SK-N-SH treated with all-trans-retinoic acid at 6 μM for 48 hours (cell line): ENCODE results near the gene KRTAP2-1.
"Not testable (repeated sequence)": the region's sequence is repeated elsewhere in the genome, so short reads cannot be mapped to it uniquely, and the experiment has no call there.

Experiments
- ATAC-seq: fragments of 200-7000 bp; cut with Tn5 transposase; 3 replicates; pipeline ENCODE4 v1.9.1; 2020; ENCODE audit warnings: mild to moderate bottlenecking, moderate library complexity
- BACH2 ChIP-seq: fragments of 250-450 bp; sonication (Bioruptor Pico); IDR thresholded peaks from 2 replicates; pipeline ENCODE4 v1.9.0; 2021; ENCODE audit warnings: mild to moderate bottlenecking, borderline replicate concordance
- CSDC2 ChIP-seq: fragments of 250-450 bp; sonication (Bioruptor Pico); IDR thresholded peaks from 2 replicates; pipeline ENCODE4 v1.5.0; 2020; ENCODE audit warnings: mild to moderate bottlenecking, moderate library complexity
- ESRRG ChIP-seq: fragments of 250-450 bp; sonication (Bioruptor Pico); IDR thresholded peaks from 2 replicates; pipeline ENCODE4 v1.6.1; 2021; ENCODE audit warnings: mild to moderate bottlenecking
- ISL1 ChIP-seq: fragments of 250-450 bp; sonication (Bioruptor Pico); IDR thresholded peaks from 2 replicates; pipeline ENCODE4 v2.1.2; 2022; ENCODE audit warnings: mild to moderate bottlenecking, moderate library complexity
- OSR1 ChIP-seq: fragments of 250-450 bp; sonication (Bioruptor Pico); IDR thresholded peaks from 2 replicates; pipeline ENCODE4 v1.8.0; 2022; ENCODE audit warnings: moderate library complexity, mild to moderate bottlenecking, inconsistent platforms
- PPARA ChIP-seq: fragments of 250-450 bp; sonication (Bioruptor Pico); IDR thresholded peaks from 2 replicates; pipeline ENCODE4 v1.5.0; 2020; ENCODE audit warnings: mild to moderate bottlenecking, borderline replicate concordance
- RARB ChIP-seq: fragments of 250-450 bp; sonication (Bioruptor Pico); IDR thresholded peaks from 2 replicates; pipeline ENCODE4 v1.8.0; 2021; ENCODE audit warnings: mild to moderate bottlenecking, moderate library complexity
- SNAI2 ChIP-seq: fragments of 250-450 bp; sonication (Bioruptor Pico); IDR thresholded peaks from 2 replicates; pipeline ENCODE4 v1.5.0; 2020; ENCODE audit warnings: mild to moderate bottlenecking, moderate library complexity
- TCF4 ChIP-seq: fragments of 250-450 bp; sonication (Bioruptor Pico); IDR thresholded peaks from 2 replicates; pipeline ENCODE4 v1.8.0; 2021; ENCODE audit warnings: mild to moderate bottlenecking, moderate library complexity, borderline replicate concordance
- TOX ChIP-seq: fragments of 250-450 bp; sonication (Bioruptor Pico); IDR thresholded peaks from 2 replicates; pipeline ENCODE4 v1.8.0; 2021; ENCODE audit warnings: mild to moderate bottlenecking, moderate library complexity, borderline replicate concordance
- ZC3H10 ChIP-seq: fragments of 250-450 bp; sonication (Bioruptor Pico); IDR thresholded peaks from 2 replicates; pipeline ENCODE4 v1.5.1; 2021; ENCODE audit warnings: mild to moderate bottlenecking, moderate library complexity
- ZFP3 ChIP-seq: fragments of 250-450 bp; sonication (Bioruptor Pico); IDR thresholded peaks from 2 replicates; pipeline ENCODE4 v1.5.0; 2020; ENCODE audit warnings: mild to moderate bottlenecking, moderate library complexity
- ZFP30 ChIP-seq: fragments of 450-650 bp; formaldehyde crosslinking; IDR thresholded peaks from 2 replicates; pipeline ENCODE4 v1.5.0; 2022; ENCODE audit warnings: mild to moderate bottlenecking, moderate library complexity
- ZNF565 ChIP-seq: fragments of 450-650 bp; formaldehyde crosslinking; conservative IDR thresholded peaks from 2 replicates; pipeline ENCODE4 v1.5.0; 2020; ENCODE audit warnings: low read depth, mild to moderate bottlenecking, moderate library complexity
- ZNF8 ChIP-seq: fragments of 450-650 bp; formaldehyde crosslinking; IDR thresholded peaks from 2 replicates; pipeline ENCODE4 v1.5.0; 2020; ENCODE audit warnings: mild to moderate bottlenecking, moderate library complexity
- TF ChIP-seq, protein P1 (sequence below): fragments of 250-450 bp; sonication (Bioruptor Pico); IDR thresholded peaks from 2 replicates; pipeline ENCODE4 v1.8.0; 2020; ENCODE audit warnings: mild to moderate bottlenecking, moderate library complexity, borderline replicate concordance
- TF ChIP-seq, protein P2 (sequence below): fragments of 250-450 bp; sonication (Bioruptor Pico); IDR thresholded peaks from 2 replicates; pipeline ENCODE4 v1.5.1; 2021; ENCODE audit warnings: mild to moderate bottlenecking, moderate library complexity
- TF ChIP-seq, protein P3 (sequence below): fragments of 250-450 bp; sonication (Bioruptor Pico); IDR thresholded peaks from 2 replicates; pipeline ENCODE4 v1.8.0; 2021; ENCODE audit warnings: low read depth, mild to moderate bottlenecking, moderate library complexity, borderline replicate concordance
- TF ChIP-seq, protein P4 (sequence below): fragments of 250-450 bp; sonication (Bioruptor Pico); IDR thresholded peaks from 2 replicates; pipeline ENCODE4 v1.5.0; 2020; ENCODE audit warnings: mild to moderate bottlenecking, moderate library complexity

The KRTAP2-1 gene

DNA sequence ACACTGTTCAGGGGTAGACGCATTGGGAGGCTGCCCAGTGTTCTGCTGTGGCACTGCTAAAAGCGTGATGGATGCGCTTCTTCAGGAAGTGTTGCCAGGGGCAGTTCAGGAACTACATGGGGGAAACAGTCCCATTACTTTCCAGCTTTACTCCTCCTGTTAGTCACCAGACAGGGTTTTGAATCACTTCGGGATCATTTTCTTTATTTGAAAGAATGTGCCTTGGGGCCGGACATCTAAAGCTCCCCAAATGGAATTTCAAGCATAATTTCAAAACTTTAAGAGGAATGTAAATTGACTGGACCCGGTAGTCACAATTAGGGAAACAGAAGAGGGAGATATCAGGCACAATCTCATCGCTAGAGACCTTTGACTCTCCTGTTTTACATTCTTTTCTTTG lies 1.3 kb upstream of the KRTAP2-1 start:
- ATAC-seq = peak; percentile 28; the same call in 1 of the 3 replicates
- TF ChIP-seq, protein P1, sequence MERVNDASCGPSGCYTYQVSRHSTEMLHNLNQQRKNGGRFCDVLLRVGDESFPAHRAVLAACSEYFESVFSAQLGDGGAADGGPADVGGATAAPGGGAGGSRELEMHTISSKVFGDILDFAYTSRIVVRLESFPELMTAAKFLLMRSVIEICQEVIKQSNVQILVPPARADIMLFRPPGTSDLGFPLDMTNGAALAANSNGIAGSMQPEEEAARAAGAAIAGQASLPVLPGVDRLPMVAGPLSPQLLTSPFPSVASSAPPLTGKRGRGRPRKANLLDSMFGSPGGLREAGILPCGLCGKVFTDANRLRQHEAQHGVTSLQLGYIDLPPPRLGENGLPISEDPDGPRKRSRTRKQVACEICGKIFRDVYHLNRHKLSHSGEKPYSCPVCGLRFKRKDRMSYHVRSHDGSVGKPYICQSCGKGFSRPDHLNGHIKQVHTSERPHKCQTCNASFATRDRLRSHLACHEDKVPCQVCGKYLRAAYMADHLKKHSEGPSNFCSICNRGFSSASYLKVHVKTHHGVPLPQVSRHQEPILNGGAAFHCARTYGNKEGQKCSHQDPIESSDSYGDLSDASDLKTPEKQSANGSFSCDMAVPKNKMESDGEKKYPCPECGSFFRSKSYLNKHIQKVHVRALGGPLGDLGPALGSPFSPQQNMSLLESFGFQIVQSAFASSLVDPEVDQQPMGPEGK (CRISPR knock-in tag) = no peak
- TF ChIP-seq, protein P2, sequence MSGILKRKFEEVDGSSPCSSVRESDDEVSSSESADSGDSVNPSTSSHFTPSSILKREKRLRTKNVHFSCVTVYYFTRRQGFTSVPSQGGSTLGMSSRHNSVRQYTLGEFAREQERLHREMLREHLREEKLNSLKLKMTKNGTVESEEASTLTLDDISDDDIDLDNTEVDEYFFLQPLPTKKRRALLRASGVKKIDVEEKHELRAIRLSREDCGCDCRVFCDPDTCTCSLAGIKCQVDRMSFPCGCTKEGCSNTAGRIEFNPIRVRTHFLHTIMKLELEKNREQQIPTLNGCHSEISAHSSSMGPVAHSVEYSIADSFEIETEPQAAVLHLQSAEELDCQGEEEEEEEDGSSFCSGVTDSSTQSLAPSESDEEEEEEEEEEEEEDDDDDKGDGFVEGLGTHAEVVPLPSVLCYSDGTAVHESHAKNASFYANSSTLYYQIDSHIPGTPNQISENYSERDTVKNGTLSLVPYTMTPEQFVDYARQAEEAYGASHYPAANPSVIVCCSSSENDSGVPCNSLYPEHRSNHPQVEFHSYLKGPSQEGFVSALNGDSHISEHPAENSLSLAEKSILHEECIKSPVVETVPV (CRISPR knock-in tag) = no peak
- TF ChIP-seq ZC3H10 (CRISPR knock-in tag) = no peak
- TF ChIP-seq TCF4 (CRISPR knock-in tag) = no peak
- TF ChIP-seq OSR1 (CRISPR knock-in tag) = no peak
- no peak for TF ChIP-seq RARB (CRISPR knock-in tag)
- TF ChIP-seq, protein P3, sequence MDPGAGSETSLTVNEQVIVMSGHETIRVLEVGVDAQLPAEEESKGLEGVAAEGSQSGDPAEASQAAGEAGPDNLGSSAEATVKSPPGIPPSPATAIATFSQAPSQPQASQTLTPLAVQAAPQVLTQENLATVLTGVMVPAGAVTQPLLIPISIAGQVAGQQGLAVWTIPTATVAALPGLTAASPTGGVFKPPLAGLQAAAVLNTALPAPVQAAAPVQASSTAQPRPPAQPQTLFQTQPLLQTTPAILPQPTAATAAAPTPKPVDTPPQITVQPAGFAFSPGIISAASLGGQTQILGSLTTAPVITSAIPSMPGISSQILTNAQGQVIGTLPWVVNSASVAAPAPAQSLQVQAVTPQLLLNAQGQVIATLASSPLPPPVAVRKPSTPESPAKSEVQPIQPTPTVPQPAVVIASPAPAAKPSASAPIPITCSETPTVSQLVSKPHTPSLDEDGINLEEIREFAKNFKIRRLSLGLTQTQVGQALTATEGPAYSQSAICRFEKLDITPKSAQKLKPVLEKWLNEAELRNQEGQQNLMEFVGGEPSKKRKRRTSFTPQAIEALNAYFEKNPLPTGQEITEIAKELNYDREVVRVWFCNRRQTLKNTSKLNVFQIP (CRISPR knock-in tag) = no peak

DNA sequence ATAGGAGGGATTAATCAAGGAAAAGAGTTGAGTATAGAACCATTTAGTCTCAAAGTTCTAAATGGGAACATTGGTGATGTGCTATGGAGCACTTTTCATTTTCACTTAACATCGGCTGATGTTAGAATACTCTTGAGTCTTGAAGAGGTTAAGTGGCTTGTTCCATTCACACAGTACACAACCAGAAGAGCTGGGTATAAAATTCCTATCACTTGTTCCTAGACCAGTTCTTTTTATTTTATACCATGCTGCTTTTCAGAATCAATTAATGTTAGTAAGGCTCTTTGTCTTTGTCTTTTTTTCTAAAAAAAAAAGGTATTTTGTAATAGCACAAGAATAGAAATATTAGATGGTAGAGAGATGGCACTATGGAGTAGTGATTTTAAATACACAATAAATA lies 4.2 kb downstream of the KRTAP2-1 start:
- ATAC-seq = no peak
- TF ChIP-seq, protein P2 (CRISPR knock-in tag) = no peak
- TF ChIP-seq TOX (CRISPR knock-in tag) (no peak), ZNF565 (no peak), ZNF8 (CRISPR knock-in tag) (no peak), TCF4 (CRISPR knock-in tag) (no peak)
- TF ChIP-seq, protein P1 (CRISPR knock-in tag) = no peak

DNA sequence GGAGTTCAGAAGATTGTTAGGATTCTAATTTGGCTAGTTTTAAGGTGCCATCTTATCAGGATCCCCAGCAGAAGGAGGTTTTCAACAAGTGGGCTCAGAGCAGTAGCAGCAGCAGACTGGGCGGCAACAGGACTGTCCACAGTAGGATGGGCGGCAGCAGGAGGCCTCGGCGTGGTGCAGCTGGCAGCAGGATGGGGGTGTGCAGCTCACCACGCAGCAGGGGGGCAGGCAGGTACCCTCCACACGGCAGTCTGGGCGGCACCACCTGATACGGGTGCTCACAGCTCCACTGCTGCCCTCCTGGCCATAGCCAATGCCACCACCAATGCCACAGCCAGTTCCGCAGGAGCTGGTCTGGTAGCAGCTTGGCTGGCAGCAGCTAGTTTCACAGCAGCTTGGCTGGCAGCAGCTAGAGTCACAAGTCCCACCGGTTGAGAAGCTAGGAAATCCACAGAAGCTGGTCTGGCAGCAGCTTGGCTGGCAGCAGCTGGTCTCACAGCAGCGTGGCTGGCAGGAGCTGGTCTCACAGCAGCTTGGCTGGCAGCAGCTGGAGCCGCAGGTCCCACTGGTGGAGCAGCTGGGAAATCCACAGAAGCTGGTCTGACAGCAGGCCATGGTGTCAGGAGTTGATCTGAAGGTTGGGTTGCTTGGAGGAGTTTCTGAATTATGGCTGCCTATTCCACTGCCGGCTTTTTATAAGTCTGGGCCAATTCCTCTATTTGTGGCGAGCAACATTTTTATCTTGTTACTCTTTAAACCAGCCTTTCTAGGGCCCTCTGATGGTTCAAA lies 6.1 kb downstream of the KRTAP2-1 start, which contains the start of gene KRTAP1-1:
Gene KRTAP1-1, minus strand, starts transcription at position 668 of the 789 bp plus-strand sequence. Its CDS starts 53 bp downstream, at position 615.
- not testable (repeated sequence) for ATAC-seq

DNA sequence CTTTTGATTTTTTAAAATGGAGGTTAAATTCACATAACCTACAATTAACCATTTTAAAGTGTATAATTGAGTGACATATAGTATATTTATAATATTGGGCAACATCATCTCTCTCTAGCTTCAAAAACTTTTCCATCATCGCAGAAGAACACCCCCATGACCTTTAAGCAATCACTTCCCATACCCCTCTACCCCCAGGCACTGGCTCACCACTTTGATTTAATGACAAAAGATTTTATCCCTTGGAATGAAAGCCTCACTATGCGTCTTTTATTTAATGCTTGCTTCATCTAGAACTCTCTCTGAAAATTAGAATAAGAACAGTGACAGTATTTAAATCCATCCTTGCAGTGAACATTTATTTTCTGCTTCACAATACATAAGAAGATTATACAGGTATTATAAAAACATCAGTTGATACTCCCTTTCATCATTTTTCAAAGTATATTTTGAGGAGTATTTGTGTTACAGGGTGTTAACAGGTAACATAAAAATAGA lies 9.2 kb downstream of the KRTAP2-1 start:
- no peak for TF ChIP-seq ZFP30 (CRISPR knock-in tag)
- TF ChIP-seq SNAI2 (CRISPR knock-in tag) = no peak
- TF ChIP-seq TOX (CRISPR knock-in tag) = no peak
- TF ChIP-seq ISL1 = no peak
- TF ChIP-seq BACH2 (CRISPR knock-in tag) = no peak
- no peak for TF ChIP-seq ZFP3 (CRISPR knock-in tag)
- TF ChIP-seq PPARA (CRISPR knock-in tag) = no peak
- TF ChIP-seq, protein P1 (CRISPR knock-in tag) = no peak
- TF ChIP-seq ESRRG (CRISPR knock-in tag) = no peak
- TF ChIP-seq, protein P3 (CRISPR knock-in tag) = no peak
- no peak for TF ChIP-seq CSDC2 (CRISPR knock-in tag)
- TF ChIP-seq OSR1 (CRISPR knock-in tag) = no peak
- TF ChIP-seq, protein P4, sequence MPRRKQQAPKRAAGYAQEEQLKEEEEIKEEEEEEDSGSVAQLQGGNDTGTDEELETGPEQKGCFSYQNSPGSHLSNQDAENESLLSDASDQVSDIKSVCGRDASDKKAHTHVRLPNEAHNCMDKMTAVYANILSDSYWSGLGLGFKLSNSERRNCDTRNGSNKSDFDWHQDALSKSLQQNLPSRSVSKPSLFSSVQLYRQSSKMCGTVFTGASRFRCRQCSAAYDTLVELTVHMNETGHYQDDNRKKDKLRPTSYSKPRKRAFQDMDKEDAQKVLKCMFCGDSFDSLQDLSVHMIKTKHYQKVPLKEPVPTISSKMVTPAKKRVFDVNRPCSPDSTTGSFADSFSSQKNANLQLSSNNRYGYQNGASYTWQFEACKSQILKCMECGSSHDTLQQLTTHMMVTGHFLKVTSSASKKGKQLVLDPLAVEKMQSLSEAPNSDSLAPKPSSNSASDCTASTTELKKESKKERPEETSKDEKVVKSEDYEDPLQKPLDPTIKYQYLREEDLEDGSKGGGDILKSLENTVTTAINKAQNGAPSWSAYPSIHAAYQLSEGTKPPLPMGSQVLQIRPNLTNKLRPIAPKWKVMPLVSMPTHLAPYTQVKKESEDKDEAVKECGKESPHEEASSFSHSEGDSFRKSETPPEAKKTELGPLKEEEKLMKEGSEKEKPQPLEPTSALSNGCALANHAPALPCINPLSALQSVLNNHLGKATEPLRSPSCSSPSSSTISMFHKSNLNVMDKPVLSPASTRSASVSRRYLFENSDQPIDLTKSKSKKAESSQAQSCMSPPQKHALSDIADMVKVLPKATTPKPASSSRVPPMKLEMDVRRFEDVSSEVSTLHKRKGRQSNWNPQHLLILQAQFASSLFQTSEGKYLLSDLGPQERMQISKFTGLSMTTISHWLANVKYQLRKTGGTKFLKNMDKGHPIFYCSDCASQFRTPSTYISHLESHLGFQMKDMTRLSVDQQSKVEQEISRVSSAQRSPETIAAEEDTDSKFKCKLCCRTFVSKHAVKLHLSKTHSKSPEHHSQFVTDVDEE (CRISPR knock-in tag) = no peak
- TF ChIP-seq, all 23 proteins: peak for 0
- ATAC-seq = no peak
